Kidney (tissue), 14 donors: Measurements from ENCODE around the gene PPP6R3. TPM values are rescaled to one million over a fixed set of nuclear protein-coding genes. Genes with fewer than 3 reads are reported as not detected.
"Not testable (repeated sequence)": the region's sequence is repeated elsewhere in the genome, so short reads cannot be mapped to it uniquely, and the experiment has no call there.

Experiments
- DNase-seq, 5 donors: peaks; one replicate each; pipeline ENCODE4 v3.0.0-alpha.2; 2013 to 2020
- FAIRE-seq: peaks from 2 replicates; lab custom pipeline; 2012; peaks lifted over from hg19 to GRCh38; lab: Jason Lieb, UNC
- H3K27ac ChIP-seq, 2 donors: one replicate each; pipeline ENCODE4 v1.7.0; 2013; ENCODE audit warnings: low read depth in 2 of 2, low read length in 2 of 2, inconsistent platforms in 1 of 2
- H3K27me3 ChIP-seq: one replicate; pipeline ENCODE4 v1.7.1; 2013; ENCODE audit warnings: low read length, inconsistent platforms; ENCODE audit not compliant: control insufficient read depth, insufficient read depth
- H3K36me3 ChIP-seq, 3 donors: one replicate each; pipeline versions ENCODE4 v1.7.0 to v1.7.1; 2013; ENCODE audit warnings: low read length in 3 of 3, control low read depth in 1 of 3, inconsistent platforms in 1 of 3; ENCODE audit not compliant: insufficient read depth in 3 of 3, control insufficient read depth in 2 of 3
- H3K4me1 ChIP-seq, 3 donors: one replicate each; pipeline versions ENCODE4 v1.7.0 to v1.7.1; 2013; ENCODE audit warnings: low read length in 3 of 3, inconsistent platforms in 1 of 3, low read depth in 1 of 3; ENCODE audit not compliant: control insufficient read depth in 2 of 3, insufficient read depth in 2 of 3
- H3K4me3 ChIP-seq, 3 donors: one replicate each; pipeline versions ENCODE4 v1.7.0 to v1.8.1; 2013; ENCODE audit warnings: low read length in 3 of 3, control low read depth in 1 of 3, inconsistent platforms in 1 of 3
- H3K9ac ChIP-seq, 3 donors: one replicate each; pipeline versions ENCODE4 v1.7.0 to v1.7.1; 2013; ENCODE audit warnings: low read length in 3 of 3, control low read depth in 1 of 3, inconsistent platforms in 1 of 3
- H3K9me3 ChIP-seq, 3 donors: one replicate each; pipeline versions ENCODE4 v1.7.0 to v1.7.1; 2013; ENCODE audit warnings: low read length in 3 of 3, control low read depth in 1 of 3, inconsistent platforms in 1 of 3; ENCODE audit not compliant: control insufficient read depth in 2 of 3, insufficient read depth in 1 of 3
- CTCF ChIP-seq: IDR thresholded peaks from 3 replicates; pipeline ENCODE4 v1.5.1; 2012; ENCODE audit warnings: mild to moderate bottlenecking, moderate library complexity, borderline replicate concordance; ENCODE audit not compliant: insufficient read depth; ENCODE audit errors: extremely low read depth
- intact Hi-C: fragments of 100-400 bp; cut with DNase I; formaldehyde crosslinking; loops from one replicate; pipeline ENCODE4 v1.11.1; 2022
- polyA plus RNA-seq: library from polyadenylated mRNA; stranded (reverse); fragments of 350-450 nt; fragmentation: Illumina TruSeq; extraction: RNeasy Lipid Tissue Mini Kit (QIAGEN cat#74804); gene quantifications from one replicate; pipeline ENCODE4 v1.2.3, GENCODE V29; 2014; ENCODE audit warnings: low read depth, low replicate concordance; ENCODE audit not compliant: insufficient read depth
- total RNA-seq: library from RNA; stranded (reverse); fragmentation: NEBNext Ultra II Directional; extraction: Animal tissue kit (Norgen Biotek cat#: 25700); gene quantifications from one replicate; pipeline ENCODE4 v1.2.1, GENCODE V29; 2021
- donor health status: control.
- donor health status: control.
- donor health status: control.
- donor health status: control.
- donor health status: control.
- donor health status: DM: yes; HTN: yes; CAD: no.
- donor health status: Normal renal cell carcinoma (clear cell type).

The PPP6R3 gene
- total and polyA plus RNA-seq, 2 donors from 2014 or later: 30.3 to 108 TPM

GRCh38 chr11:68632802-68633201 is 172.2 kb downstream of the PPP6R3 start:
- H3K9ac ChIP-seq: no peak overlapping the region
- peak; percentile 21 for TF ChIP-seq CTCF
- intact Hi-C loops: no loop called here
- FAIRE-seq (no peak), DNase-seq (peak in 3 of 5 donors; percentile 73 to 85 (median 81))
- H3K4me3 ChIP-seq: no peak overlapping the region
- no peaks in the 10 kb centered on the region for H3K4me1 ChIP-seq
- H3K36me3 ChIP-seq: no peaks in the 10 kb centered on the region
- H3K27ac ChIP-seq: no peak overlapping the region
- no peaks in the 10 kb centered on the region for H3K27me3 ChIP-seq
- no peaks in the 10 kb centered on the region for H3K9me3 ChIP-seq

- DNase-seq, H3K9ac ChIP-seq, H3K9me3 ChIP-seq, intact Hi-C loops, H3K36me3 ChIP-seq, H3K4me3 ChIP-seq, H3K27me3 ChIP-seq, H3K4me1 ChIP-seq, FAIRE-seq, H3K27ac ChIP-seq: not testable (repeated sequence)
These were observed 174.1 kb downstream of the PPP6R3 start for GRCh38 chr11:68634606-68635005.

- H3K4me3 ChIP-seq, H3K27me3 ChIP-seq, H3K9me3 ChIP-seq, FAIRE-seq, H3K9ac ChIP-seq, H3K36me3 ChIP-seq, H3K4me1 ChIP-seq, DNase-seq, intact Hi-C loops, H3K27ac ChIP-seq: not testable (repeated sequence)
These were observed 174.6 kb downstream of the PPP6R3 start for GRCh38 chr11:68635172-68635571.

- FAIRE-seq, H3K4me1 ChIP-seq, H3K4me3 ChIP-seq, intact Hi-C loops, H3K36me3 ChIP-seq, DNase-seq, H3K27me3 ChIP-seq, H3K27ac ChIP-seq, H3K9ac ChIP-seq, H3K9me3 ChIP-seq: not testable (repeated sequence)
These were observed 175.3 kb downstream of the PPP6R3 start for GRCh38 chr11:68635883-68636282.

GRCh38 chr11:68639322-68639721 is 178.8 kb downstream of the PPP6R3 start:
- H3K36me3 ChIP-seq, FAIRE-seq, H3K4me1 ChIP-seq, H3K9me3 ChIP-seq, DNase-seq, intact Hi-C loops, H3K4me3 ChIP-seq, H3K9ac ChIP-seq, H3K27me3 ChIP-seq, H3K27ac ChIP-seq: not testable (repeated sequence)
